ENCODE measurements around the gene ATM.

DNA sequence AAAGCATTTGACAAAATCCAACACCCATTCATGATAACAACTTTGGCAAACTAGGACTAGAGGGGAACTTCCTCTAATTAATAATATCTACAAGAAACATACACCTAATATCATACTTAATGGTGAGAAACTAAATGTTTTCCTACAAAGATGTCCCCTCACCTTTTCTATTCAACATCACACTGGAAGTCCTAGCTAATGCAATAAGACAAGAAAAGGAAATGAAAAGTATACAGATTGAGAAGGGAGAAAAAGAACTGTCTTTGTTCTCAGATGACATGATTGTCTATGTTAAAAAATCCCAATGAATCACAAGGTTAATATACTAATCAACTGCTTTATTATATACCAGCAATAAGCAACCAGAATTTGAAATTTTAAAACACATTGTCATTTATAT is 192.1 kb downstream of the ATM start:
- TF ChIP-seq, protein P1, sequence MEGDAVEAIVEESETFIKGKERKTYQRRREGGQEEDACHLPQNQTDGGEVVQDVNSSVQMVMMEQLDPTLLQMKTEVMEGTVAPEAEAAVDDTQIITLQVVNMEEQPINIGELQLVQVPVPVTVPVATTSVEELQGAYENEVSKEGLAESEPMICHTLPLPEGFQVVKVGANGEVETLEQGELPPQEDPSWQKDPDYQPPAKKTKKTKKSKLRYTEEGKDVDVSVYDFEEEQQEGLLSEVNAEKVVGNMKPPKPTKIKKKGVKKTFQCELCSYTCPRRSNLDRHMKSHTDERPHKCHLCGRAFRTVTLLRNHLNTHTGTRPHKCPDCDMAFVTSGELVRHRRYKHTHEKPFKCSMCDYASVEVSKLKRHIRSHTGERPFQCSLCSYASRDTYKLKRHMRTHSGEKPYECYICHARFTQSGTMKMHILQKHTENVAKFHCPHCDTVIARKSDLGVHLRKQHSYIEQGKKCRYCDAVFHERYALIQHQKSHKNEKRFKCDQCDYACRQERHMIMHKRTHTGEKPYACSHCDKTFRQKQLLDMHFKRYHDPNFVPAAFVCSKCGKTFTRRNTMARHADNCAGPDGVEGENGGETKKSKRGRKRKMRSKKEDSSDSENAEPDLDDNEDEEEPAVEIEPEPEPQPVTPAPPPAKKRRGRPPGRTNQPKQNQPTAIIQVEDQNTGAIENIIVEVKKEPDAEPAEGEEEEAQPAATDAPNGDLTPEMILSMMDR (conservative IDR thresholded peaks at IDR 0.05 in 1 of 2, IDR thresholded peaks at IDR 0.05 in 1 of 2; ENCODE audit: extremely low read depth in 1 of 2, insufficient read depth in 1 of 2, low read depth in 1 of 2, low read length in 2 of 2): no peak
- no peak for TF ChIP-seq EZH2 (IDR thresholded peaks at IDR 0.05; ENCODE audit: borderline replicate concordance, low read length)
